ENCODE results near the gene TGFB1.
"Not testable (repeated sequence)": the region's sequence is repeated elsewhere in the genome, so short reads cannot be mapped to it uniquely, and the experiment has no call there.

Gene TGFB1

DNA sequence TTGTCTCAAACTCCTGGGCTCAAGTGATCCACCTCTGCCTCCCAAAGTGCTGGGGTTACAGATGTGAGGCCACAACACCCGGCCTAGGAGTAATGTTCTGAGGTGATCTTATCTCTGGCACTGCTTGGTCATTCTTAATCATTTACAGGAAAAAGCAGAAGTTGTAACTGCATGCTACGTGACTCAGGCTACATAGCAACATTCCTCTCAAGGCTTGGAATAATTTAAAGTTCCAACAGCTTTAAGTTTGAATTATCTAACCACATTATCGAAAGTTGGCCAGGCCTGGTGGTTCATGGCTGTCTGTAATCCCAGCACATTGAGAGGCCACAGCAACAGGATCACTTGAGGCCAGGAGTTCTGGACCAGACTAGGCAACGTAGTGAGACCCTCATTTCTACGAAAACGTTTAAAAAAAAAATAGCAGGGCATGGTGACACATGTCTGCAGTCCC is 14.2 kb upstream of the TGFB1 start:
- peak; percentile 90 for DNase-seq

DNA sequence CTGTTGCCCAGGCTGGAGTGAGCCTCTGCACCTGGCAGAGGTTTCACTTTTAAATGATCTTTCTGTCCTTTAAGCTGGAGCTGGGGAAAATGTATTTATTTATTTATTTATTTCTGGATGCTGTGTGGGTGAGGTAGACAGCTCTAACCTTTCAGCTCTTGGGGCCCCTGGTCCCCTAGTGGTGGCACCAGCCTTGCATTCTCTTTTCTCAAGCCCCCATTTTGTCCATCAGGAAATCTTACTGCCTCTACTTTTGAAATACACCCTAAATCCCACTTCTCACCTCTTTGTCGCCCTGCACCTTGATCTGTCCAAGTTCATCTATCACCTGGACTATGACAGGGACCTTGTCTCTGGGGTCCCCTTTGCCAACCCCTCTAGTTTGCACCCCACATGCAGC is 12.4 kb upstream of the TGFB1 start:
- DNase-seq, result no peak

GRCh38 chr19:41364524-41365391 is 11.0 kb upstream of the TGFB1 start:
- no peak for DNase-seq

DNA sequence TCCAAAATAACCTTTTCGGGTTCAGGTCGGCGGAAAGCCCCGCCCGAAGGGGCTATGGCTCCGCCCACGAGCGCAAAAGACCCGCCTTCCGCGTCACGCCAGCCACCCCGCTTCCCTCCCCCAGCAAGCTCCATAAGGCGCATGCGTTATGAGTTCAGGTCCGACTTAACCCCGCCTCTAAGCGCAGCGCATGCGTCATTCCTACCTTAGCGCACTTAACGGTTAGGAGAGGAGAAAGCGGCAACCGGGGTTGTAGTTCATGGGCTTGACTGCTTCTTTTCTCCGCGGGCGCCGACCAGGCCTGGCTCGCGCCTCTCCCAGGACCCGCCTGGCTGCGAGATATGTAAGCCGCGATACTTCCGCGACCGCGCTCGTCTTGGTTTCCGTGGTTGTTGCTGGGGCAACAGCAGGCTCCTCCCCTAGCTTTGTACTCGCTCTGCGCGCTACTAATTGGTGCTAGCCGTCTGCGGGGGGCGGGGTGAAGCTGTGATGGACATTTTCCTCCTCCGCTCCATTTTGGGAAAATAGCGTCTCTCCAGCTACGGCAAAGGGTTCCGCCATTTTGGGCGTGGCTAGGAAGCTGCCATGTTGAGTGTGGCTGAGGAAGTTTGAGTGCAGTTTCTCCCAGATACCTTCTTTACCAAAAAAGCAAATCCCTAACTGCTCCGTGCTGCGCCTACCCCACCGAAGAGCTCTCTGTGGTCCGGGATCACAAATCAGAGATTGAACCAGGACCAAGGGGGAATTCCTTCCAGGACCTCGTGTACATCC is 10.2 kb upstream of the TGFB1 start, which contains the start of gene B9D2:
B9D2 (minus strand) TSS at position 397 of the 771 bp plus-strand sequence. CDS start 630 bp downstream, outside the sequence.
- DNase-seq, result peak; percentile 98

GRCh38 chr19:41363371-41363752 is 9.6 kb upstream of the TGFB1 start:
- no peak for DNase-seq

- no peak for DNase-seq
Observed at GRCh38 chr19:41362143-41362847, 8.6 kb upstream of the TGFB1 start.

- no peak for DNase-seq
Observed at GRCh38 chr19:41359741-41360140, 6.0 kb upstream of the TGFB1 start.

DNA sequence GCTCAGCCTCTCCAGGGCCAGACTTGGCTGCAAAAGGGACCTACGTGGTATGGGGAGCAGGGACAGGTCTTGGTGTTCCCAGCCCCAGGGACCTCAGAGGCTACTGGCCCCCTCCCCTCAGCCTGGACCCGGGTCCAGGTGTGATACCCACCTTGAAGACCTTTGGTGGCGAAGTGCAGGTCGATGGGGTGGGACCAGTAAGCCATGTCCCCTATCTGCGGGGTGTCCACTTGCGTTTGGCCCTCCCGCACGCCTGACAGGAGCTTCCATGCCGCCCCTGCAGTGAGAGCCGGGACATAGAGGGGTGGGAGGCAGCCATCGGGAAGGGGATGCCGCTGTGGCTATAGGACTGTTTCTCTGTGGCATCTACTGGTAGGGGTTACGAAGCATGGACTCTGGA is 4.0 kb upstream of the TGFB1 start:
- DNase-seq, result no peak

DNA sequence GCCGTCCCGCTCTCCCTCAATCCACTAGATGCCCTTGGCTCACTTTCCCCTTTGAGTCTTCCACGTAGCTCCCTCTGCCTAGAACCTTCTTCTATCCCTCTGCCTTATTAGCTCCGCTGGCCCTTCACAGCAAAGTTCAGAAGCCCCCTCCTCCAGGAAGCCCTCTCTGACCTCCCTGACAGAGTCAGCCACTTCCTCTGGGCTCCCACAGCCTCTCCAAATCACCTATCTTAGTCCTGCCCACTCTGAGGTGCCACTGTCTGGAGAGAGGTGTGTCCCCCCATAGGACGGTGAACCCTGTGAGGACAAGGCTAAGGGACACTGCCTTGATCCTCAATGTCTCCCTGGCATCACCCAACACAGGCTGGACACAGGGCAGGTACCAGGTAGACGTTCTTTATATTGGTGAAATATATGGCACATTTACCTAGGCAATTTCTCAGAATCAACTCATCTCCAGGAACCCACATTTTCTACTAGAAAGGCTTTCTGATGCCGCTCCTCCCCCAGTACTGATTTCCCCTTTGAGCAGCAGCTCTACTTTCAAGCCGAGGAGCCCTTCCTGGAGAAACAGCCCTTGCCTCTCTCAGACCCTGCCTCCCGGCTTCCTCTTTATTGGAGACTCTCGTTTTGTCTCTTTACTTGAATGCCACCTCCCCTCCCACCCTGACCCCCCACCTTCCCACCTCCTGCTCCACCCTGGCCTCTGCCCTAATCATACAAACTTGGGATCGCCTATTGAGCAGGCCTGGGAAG is 3.4 kb upstream of the TGFB1 start:
- no peak for DNase-seq

DNA sequence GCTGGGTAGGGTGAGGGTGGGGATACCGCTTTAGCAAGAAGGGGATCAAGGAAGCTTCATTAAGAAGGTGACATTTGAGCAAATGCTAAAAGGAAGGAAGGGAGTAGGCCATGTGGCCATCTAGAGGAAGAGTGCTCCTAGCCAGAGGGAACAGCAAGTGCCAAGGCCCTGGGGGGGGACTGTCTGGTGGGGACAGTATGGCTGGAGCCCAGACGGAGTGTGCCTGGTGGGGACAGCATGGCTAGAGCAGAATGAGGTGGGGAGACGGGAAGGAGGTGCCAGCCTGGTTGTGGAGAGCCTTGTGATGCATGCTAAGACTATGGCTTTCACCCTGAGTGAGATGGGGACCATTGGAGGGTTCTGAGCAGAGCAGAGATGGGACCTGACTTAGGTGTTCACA is 2.1 kb upstream of the TGFB1 start:
- DNase-seq, result no peak

DNA sequence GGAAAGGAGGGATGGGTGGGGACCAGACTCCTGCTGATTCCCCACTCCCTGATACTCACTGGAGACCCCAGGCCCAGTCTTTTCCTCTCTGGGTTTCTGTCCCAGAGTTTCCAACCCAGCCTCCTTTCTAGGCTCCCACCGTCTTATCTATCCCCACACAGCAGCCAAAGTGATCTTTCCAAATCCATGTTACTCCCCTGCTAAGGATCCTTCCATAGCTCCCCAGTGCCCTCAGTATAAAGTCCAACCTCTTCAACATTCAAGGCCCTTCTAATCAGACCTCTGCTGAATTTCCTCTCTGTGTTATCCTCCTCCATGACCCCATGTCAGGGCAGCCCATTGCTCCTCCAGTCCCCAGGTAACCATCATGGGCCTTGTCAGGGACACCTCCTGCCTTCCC is 1.3 kb upstream of the TGFB1 start:
- DNase-seq, result no peak

GRCh38 chr19:41354343-41354953 is 726 bp upstream of the TGFB1 start:
- no peak for DNase-seq

GRCh38 chr19:41352609-41353465 is 885 bp downstream of the TGFB1 start:
- DNase-seq, result peak; percentile 69

- DNase-seq, result no peak
Observed at GRCh38 chr19:41352279-41352608, 1.5 kb downstream of the TGFB1 start.

DNA sequence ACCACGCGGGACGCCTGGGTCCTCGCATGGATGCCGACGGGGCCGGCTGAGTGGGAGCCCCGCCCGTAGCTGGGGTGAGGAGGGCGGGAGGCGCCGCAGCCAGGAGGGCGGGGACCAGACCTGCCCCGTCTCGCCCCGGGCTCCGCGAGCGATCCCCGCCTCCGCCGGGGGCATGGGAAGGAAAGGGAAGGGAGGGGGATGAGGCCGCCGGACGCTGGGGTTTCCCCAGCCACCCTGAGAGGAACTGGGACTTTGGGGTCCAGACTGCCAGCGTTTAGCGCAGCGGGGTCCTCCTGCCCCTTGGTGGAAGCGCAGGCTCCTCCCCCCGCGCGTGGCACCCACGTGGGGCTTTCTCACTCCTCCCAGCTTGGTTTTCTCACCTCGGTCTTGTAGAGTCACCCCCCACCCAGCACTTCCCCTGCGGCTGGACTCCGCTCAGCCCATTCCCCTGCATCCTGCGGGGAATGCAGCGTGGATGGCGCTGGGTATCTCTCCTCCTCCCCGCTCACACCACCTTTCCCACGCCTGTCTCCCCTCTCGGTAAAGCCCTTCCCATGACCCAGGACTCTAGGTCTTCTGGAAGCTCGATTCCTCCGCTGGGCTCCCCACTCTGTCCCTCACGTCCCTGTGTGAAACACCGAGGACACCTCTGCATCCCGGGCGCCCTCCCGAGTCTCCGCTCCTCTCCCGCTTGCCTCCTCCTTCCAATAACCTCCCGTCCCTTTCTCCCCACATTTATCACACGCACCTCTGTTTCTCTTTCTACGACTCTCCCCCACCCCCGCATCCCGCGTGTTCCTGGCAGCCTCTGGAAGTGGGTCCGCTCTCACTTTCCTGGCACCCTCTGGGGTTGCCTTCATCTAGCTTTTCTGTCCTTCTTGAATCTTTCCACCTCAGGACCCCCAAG is 2.1 kb downstream of the TGFB1 start:
- DNase-seq, result peak; percentile 70

GRCh38 chr19:41350735-41351338 is 2.9 kb downstream of the TGFB1 start:
- peak; percentile 34 for DNase-seq

DNA sequence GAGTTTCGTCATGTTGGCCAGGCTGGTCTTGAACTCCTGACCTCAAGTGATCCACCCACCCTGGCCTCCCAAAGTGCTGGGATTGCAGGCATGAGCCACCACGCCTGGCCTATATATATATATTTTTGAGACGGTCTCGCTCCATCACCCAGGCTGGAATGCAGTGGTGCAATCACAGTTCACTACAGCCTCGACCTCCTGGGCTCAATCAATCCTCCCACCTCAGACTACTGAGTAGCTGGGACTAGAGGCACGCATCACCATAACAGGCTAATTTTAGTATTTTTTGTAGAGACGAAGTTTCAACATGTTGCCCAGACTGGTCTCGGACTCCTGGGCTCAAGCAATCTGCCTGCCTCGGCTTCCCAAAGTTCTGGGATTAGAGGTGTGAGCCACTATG is 6.8 kb downstream of the TGFB1 start:
- not testable (repeated sequence) for DNase-seq

DNA sequence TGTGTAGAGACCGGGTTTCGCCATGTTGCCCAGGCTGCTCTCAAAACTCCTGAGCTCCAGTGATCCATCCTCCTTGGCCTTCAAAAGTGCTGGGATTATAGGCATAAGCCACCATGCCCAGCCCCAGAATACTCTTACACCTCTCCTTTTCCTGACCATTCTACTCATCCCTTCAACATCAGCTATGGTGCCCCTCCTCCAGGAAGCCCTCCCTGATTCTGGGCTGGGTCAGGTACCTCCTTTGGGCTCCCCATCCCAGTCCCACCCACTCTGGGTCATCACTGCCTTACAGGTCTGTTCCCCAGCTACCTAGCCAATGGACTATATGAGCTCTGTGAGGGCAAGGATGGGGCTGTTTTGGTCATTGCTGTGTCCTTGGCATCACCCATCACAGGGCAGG is 9.6 kb downstream of the TGFB1 start:
- DNase-seq, result no peak

DNA sequence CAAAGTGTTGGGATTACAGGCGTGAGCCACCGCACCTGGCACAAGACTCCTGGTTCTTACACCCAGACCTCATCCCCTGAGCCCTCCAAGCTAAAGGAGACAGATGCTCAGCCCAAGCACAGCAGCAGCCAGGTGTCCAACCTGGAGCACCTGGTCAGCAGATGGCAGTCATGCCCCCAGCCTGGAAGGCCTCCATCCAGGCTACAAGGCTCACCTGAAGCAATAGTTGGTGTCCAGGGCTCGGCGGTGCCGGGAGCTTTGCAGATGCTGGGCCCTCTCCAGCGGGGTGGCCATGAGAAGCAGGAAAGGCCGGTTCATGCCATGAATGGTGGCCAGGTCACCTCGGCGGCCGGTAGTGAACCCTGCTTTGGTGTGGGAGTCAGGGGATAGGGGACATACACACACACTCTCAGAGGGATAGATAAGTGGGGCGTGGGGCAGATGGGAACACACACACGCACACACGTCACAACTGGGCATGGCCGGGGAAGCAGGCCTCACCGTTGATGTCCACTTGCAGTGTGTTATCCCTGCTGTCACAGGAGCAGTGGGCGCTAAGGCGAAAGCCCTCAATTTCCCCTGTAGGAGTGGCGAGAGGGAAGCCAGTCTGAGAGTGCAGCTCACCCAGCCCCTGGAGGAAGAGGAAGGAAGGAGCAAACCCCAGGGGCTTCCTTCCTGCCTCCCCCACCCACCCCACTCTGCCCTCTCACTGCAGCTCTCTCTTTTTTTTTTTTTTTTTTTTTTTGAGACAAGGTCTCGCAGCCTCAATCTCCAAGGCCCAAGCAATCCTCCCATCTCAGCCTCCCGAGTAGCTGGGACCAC is 11.8 kb downstream of the TGFB1 start:
- no peak for DNase-seq
